IMR-90 (cell line): ENCODE measurements around the gene CDC14A. TPM values are rescaled to one million over a fixed set of nuclear protein-coding genes. Genes with fewer than 3 reads are reported as not detected.

Source experiments
- ATAC-seq: fragments of 200-7000 bp; cut with Tn5 transposase; 2 replicates; pipeline ENCODE4 v1.9.1; 2020; ENCODE audit warnings: low read depth, mild to moderate bottlenecking, moderate library complexity
- BruUV-seq: library from RNA; stranded (reverse); fragments of 400-500 nt; replicated peaks from 2 replicates; lab custom pipeline; 2021; lab: Mats Ljungman, UMichigan
- CTCF ChIA-PET: fragments of 300-600 bp; formaldehyde crosslinking; extraction: SDS; loops from one replicate; lab custom pipeline; 2021; ENCODE audit warnings: antibody characterized with exemption; lab: Yijun Ruan, JAX
- POLR2A ChIA-PET: fragments of 300-600 bp; sonication (Branson Sonifier 250); formaldehyde crosslinking; loops from one replicate; lab custom pipeline; 2022; ENCODE audit warnings: antibody characterized with exemption; ENCODE audit not compliant: unreplicated experiment; lab: Charles Lee
- DNase-seq: peaks from one replicate; pipeline ENCODE4 v3.0.0; 2013
- H2AFZ ChIP-seq: replicated peaks from 2 replicates; pipeline ENCODE3; 2013; ENCODE audit warnings: low read length, mild to moderate bottlenecking; ENCODE audit not compliant: poor library complexity
- H2AK5ac ChIP-seq: 2 replicates; pipeline ENCODE4 v1.6.1; 2013; ENCODE audit warnings: low read depth, low read length, inconsistent platforms
- H2AK9ac ChIP-seq: replicated peaks from 2 replicates; pipeline ENCODE3; 2013; ENCODE audit warnings: mild to moderate bottlenecking, low read depth, low read length, moderate library complexity; ENCODE audit not compliant: poor library complexity
- H2BK120ac ChIP-seq: 2 replicates; pipeline ENCODE4 v1.6.1; 2013; ENCODE audit warnings: low read depth, low read length, inconsistent platforms
- H2BK15ac ChIP-seq: 3 replicates; pipeline ENCODE4 v1.6.1; 2013; ENCODE audit warnings: low read depth, low read length, inconsistent platforms
- H2BK20ac ChIP-seq: 2 replicates; pipeline ENCODE4 v1.6.1; 2013; ENCODE audit warnings: low read depth, mild to moderate bottlenecking, inconsistent platforms, low read length, moderate library complexity
- H2BK5ac ChIP-seq: 2 replicates; pipeline ENCODE4 v1.6.1; 2013; ENCODE audit warnings: mild to moderate bottlenecking, low read depth, low read length, inconsistent platforms; ENCODE audit not compliant: poor library complexity, severe bottlenecking
- H3K14ac ChIP-seq: replicated peaks from 2 replicates; pipeline ENCODE4 v1.6.1; 2013; ENCODE audit warnings: low read depth, low read length, inconsistent platforms
- H3K18ac ChIP-seq: 2 replicates; pipeline ENCODE4 v1.6.1; 2013; ENCODE audit warnings: low read depth, low read length, control low read depth
- H3K23ac ChIP-seq: 2 replicates; pipeline ENCODE4 v1.6.1; 2013; ENCODE audit warnings: low read depth, low read length, inconsistent platforms
- H3K27ac ChIP-seq: 2 replicates; pipeline ENCODE4 v1.5.1; 2013; ENCODE audit warnings: mild to moderate bottlenecking, control low read depth, low read length; ENCODE audit not compliant: insufficient read depth
- H3K27me3 ChIP-seq: 2 replicates; pipeline ENCODE4 v1.6.1; 2013; ENCODE audit warnings: low read length; ENCODE audit not compliant: control insufficient read depth, insufficient read depth
- H3K36me3 ChIP-seq: 2 replicates; pipeline ENCODE4 v1.6.1; 2013; ENCODE audit warnings: low read length, mixed read lengths; ENCODE audit not compliant: control insufficient read depth, insufficient read depth
- H3K4ac ChIP-seq: 2 replicates; pipeline ENCODE4 v1.6.1; 2013; ENCODE audit warnings: low read depth, low read length, inconsistent platforms
- H3K4me1 ChIP-seq: 2 replicates; pipeline ENCODE4 v1.6.1; 2013; ENCODE audit warnings: low read length, mixed read lengths; ENCODE audit not compliant: control insufficient read depth, insufficient read depth
- H3K4me2 ChIP-seq: 2 replicates; pipeline ENCODE4 v1.6.1; 2013; ENCODE audit warnings: low read depth, mild to moderate bottlenecking, control low read depth, low read length, moderate library complexity
- H3K4me3 ChIP-seq: 2 replicates; pipeline ENCODE4 v1.5.1; 2013; ENCODE audit warnings: low read depth, mild to moderate bottlenecking, control low read depth, low read length, moderate library complexity; ENCODE audit not compliant: insufficient read depth
- H3K56ac ChIP-seq: 2 replicates; pipeline ENCODE4 v1.6.1; 2013; ENCODE audit warnings: low read length, inconsistent platforms; ENCODE audit not compliant: insufficient read depth; ENCODE audit errors: extremely low read depth
- H3K79me1 ChIP-seq, 2 experiments: 2 replicates each; pipeline ENCODE4 v1.6.1; 2013; ENCODE audit warnings: low read length in 2 of 2, inconsistent platforms in 1 of 2, low read depth in 1 of 2
- H3K9ac ChIP-seq: 2 replicates; pipeline ENCODE4 v1.6.1; 2013; ENCODE audit warnings: low read depth, low read length, control low read depth
- H3K9me1 ChIP-seq: 2 replicates; pipeline ENCODE4 v1.6.1; 2013; ENCODE audit warnings: low read length, inconsistent platforms; ENCODE audit not compliant: insufficient read depth
- H3K9me3 ChIP-seq: 2 replicates; pipeline ENCODE4 v1.6.1; 2013; ENCODE audit warnings: low read length; ENCODE audit not compliant: control insufficient read depth, insufficient read depth
- H4K20me1 ChIP-seq: 2 replicates; pipeline ENCODE4 v1.6.1; 2013; ENCODE audit warnings: low read length, inconsistent platforms; ENCODE audit not compliant: insufficient read depth
- H4K5ac ChIP-seq: 2 replicates; pipeline ENCODE4 v1.6.1; 2013; ENCODE audit warnings: mild to moderate bottlenecking, low read depth, low read length, control low read depth
- H4K8ac ChIP-seq, 2 experiments: 2 replicates each; pipeline ENCODE4 v1.6.1; 2013; ENCODE audit warnings: low read depth in 2 of 2, low read length in 2 of 2, control low read depth in 1 of 2, inconsistent platforms in 1 of 2
- H4K91ac ChIP-seq: 2 replicates; pipeline ENCODE4 v1.6.1; 2013; ENCODE audit warnings: low read depth, low read length, inconsistent platforms; ENCODE audit not compliant: insufficient read depth
- CEBPB ChIP-seq: IDR thresholded peaks from 2 replicates; pipeline ENCODE4 v1.6.1; 2012; ENCODE audit warnings: low read depth, low read length, improper control_type of control experiment
- WGBS, 2 experiments: methylation state at CpG; one replicate each; pipeline versions ENCODE4 v1.1.5 to v1.1.7; 2013; ENCODE audit warnings: missing lambda C conversion rate in 2 of 2; ENCODE audit not compliant: insufficient read length in 1 of 2; ENCODE audit errors: extremely low coverage in 2 of 2; 5-methylcytosine and 5-hydroxymethylcytosine counted together
- dilution Hi-C: fragments of 300-500 bp; cut with HindIII; formaldehyde crosslinking; loops from one replicate; pipeline ENCODE4 v1.14.3; 2018; ENCODE audit warnings: low sequenced_read_pairs; ENCODE audit not compliant: unreplicated experiment
- in situ Hi-C: fragments of 300-500 bp; cut with MboI; formaldehyde crosslinking; loops from 3 replicates; pipeline ENCODE4 v1.14.3; 2019; ENCODE audit warnings: low sequenced_read_pairs, inconsistent platforms, mixed read lengths
- intact Hi-C: fragments of 100-400 bp; cut with micrococcal nuclease; formaldehyde crosslinking; loops from 2 replicates; pipeline ENCODE4 v1.10.0; 2022
- polyA plus RNA-seq, 3 experiments: library from polyadenylated mRNA; depleted of rRNA; stranded (reverse); fragments of >200 nt; gene quantifications; 2 replicates each; pipeline ENCODE4 v1.2.3, GENCODE V29; 2012; ENCODE audit warnings: low replicate concordance in 1 of 3
- total RNA-seq: library from RNA; depleted of rRNA; stranded (reverse); fragments of >200 nt; gene quantifications from 2 replicates; pipeline ENCODE4 v1.2.3, GENCODE V29; 2012
- TF ChIP-seq, protein P1 (sequence below): fragments of 150-350 bp; IDR thresholded peaks from 2 replicates; pipeline ENCODE4 v1.6.1; 2016; ENCODE audit warnings: low read depth, mild to moderate bottlenecking, low read length, moderate library complexity, borderline replicate concordance

Gene CDC14A
- total and polyA plus RNA-seq, 2 of the 4 experiments (the other 2 are of a cell fraction) = 1.7 to 3.0 TPM

DNA sequence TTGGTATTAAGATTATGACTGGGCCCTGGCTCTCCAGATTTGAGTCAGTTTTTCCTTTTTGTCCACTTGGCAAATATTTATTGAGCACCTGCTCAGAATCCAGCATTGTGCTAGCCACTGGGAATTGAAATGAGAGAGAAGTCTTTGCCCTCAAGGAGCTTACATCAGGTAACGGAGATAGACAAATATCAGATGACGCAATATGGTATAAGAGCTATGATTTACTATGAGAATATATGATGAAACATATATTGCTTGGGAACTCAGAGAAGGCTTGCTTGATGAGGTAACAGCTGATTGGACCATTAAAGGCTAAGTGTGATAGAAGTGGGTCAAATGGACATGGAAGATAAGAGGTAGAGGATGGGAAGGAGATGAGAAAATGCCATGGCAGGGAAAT lies 144.6 kb downstream of the CDC14A start:
- Histone ChIP-seq H2AK9ac (no peak overlapping the region), H2BK120ac (no peak overlapping the region), H2BK20ac (no peak overlapping the region), H3K4me2 (no peak overlapping the region), H3K9me1 (no peaks in the 10 kb centered on the region), H3K9me3 (no peaks in the 10 kb centered on the region), H4K91ac (no peak overlapping the region), H3K14ac (no peak overlapping the region), H3K27me3 (no peaks in the 10 kb centered on the region), H3K56ac (no peak overlapping the region), H2BK5ac (no peak overlapping the region), H4K5ac (no peak overlapping the region), H3K18ac (no peak overlapping the region), H2AFZ (no peak overlapping the region), H4K20me1 (no peaks in the 10 kb centered on the region), H3K4me1 (no peaks in the 10 kb centered on the region; the same call in 1 of the 2 replicates), H3K27ac (no peak overlapping the region), H4K8ac (no peak overlapping the region), H3K9ac (no peak overlapping the region), H2AK5ac (no peak overlapping the region), H3K4ac (no peak overlapping the region), H3K4me3 (no peak overlapping the region), H3K23ac (no peak overlapping the region), H3K79me1 (no peaks in the 10 kb centered on the region), H3K36me3 (peaks cover 8% of the 10 kb centered on the region), H2BK15ac (no peak overlapping the region)
- dilution Hi-C loops = no loop called here
- BruUV-seq = no TSS peak
- ATAC-seq (no peak), DNase-seq (no peak)
- WGBS, 2 experiments = 100% methylated on average over 2 of the region's 2 CpGs; no CpG with 5 or more reads in 1 of the 2 experiments
- ChIA-PET POLR2A (no interaction called here), CTCF (no interaction called here)
- peak; percentile 76 for TF ChIP-seq CEBPB
- TF ChIP-seq, protein P1, sequence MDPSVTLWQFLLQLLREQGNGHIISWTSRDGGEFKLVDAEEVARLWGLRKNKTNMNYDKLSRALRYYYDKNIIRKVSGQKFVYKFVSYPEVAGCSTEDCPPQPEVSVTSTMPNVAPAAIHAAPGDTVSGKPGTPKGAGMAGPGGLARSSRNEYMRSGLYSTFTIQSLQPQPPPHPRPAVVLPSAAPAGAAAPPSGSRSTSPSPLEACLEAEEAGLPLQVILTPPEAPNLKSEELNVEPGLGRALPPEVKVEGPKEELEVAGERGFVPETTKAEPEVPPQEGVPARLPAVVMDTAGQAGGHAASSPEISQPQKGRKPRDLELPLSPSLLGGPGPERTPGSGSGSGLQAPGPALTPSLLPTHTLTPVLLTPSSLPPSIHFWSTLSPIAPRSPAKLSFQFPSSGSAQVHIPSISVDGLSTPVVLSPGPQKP = no peak
- intact Hi-C loops = no loop called here
- in situ Hi-C loops = no loop called here
